OCI-LY7 (cell line): ENCODE results near the gene DIPK1C. TPM values are rescaled to one million over a fixed set of nuclear protein-coding genes. Genes with fewer than 3 reads are reported as not detected.

Experiments
- BruUV-seq: library from RNA; stranded (reverse); fragments of 400-500 nt; replicated peaks from 2 replicates; lab custom pipeline; 2021; lab: Mats Ljungman, UMichigan
- CTCF ChIA-PET: fragments of 300-600 bp; sonication (Branson Sonifier 250); formaldehyde crosslinking; loops from one replicate; lab custom pipeline; 2022; ENCODE audit warnings: antibody characterized with exemption; ENCODE audit not compliant: unreplicated experiment; lab: Charles Lee
- POLR2A ChIA-PET: fragments of 300-600 bp; sonication (Branson Sonifier 250); formaldehyde crosslinking; loops from one replicate; lab custom pipeline; 2022; ENCODE audit warnings: antibody characterized with exemption; lab: Charles Lee
- DNase-seq: peaks from one replicate; pipeline ENCODE4 v3.0.0-alpha.2; 2015; ENCODE audit warnings: low spot score
- H2AFZ ChIP-seq: fragments of 200-600 bp; sonication (generic), shearing (Covaris generic); 2 replicates; pipeline ENCODE4 v1.6.1; 2014; ENCODE audit warnings: mild to moderate bottlenecking, antibody characterized with exemption, low read length, moderate library complexity
- H3K27ac ChIP-seq: fragments of 200-600 bp; sonication (generic); 2 replicates; pipeline ENCODE4 v1.5.1; 2014; ENCODE audit warnings: mixed run types, low read depth, mild to moderate bottlenecking, moderate library complexity, low read length, inconsistent platforms; ENCODE audit not compliant: poor library complexity, severe bottlenecking
- H3K36me3 ChIP-seq: fragments of 200-600 bp; sonication (generic); 2 replicates; pipeline ENCODE4 v1.6.1; 2014; ENCODE audit warnings: mild to moderate bottlenecking, antibody characterized with exemption, low read length, moderate library complexity, mixed read lengths; ENCODE audit not compliant: insufficient read depth
- H3K4me1 ChIP-seq: fragments of 200-600 bp; sonication (generic); 2 replicates; pipeline ENCODE4 v1.5.1; 2014; ENCODE audit warnings: mild to moderate bottlenecking, low read length; ENCODE audit not compliant: insufficient read depth, poor library complexity, severe bottlenecking
- H3K4me2 ChIP-seq: fragments of 200-600 bp; sonication (generic); 2 replicates; pipeline ENCODE4 v1.6.1; 2014; ENCODE audit warnings: mild to moderate bottlenecking, low read length
- H3K4me3 ChIP-seq: fragments of 200-600 bp; sonication (generic); 2 replicates; pipeline ENCODE4 v1.5.1; 2014; ENCODE audit warnings: mild to moderate bottlenecking, low read depth, low read length; ENCODE audit not compliant: poor library complexity, severe bottlenecking
- H3K79me2 ChIP-seq: fragments of 200-600 bp; sonication (generic); 2 replicates; pipeline ENCODE4 v1.6.1; 2016; ENCODE audit warnings: low read depth, mild to moderate bottlenecking, low read length, moderate library complexity, mixed read lengths; ENCODE audit not compliant: insufficient read depth
- H3K9me2 ChIP-seq: fragments of 200-600 bp; sonication (generic); 2 replicates; pipeline ENCODE4 v1.6.1; 2016; ENCODE audit warnings: mild to moderate bottlenecking, low read length, mixed read lengths; ENCODE audit not compliant: insufficient read depth
- H3K9me3 ChIP-seq: fragments of 200-600 bp; sonication (generic); 2 replicates; pipeline ENCODE4 v1.6.1; 2014; ENCODE audit warnings: mild to moderate bottlenecking, mixed run types, low read length, mixed read lengths
- H4K20me1 ChIP-seq: fragments of 200-600 bp; sonication (generic); 2 replicates; pipeline ENCODE4 v1.6.1; 2014; ENCODE audit warnings: mild to moderate bottlenecking, antibody characterized with exemption, low read length, moderate library complexity, mixed read lengths; ENCODE audit not compliant: insufficient read depth
- CTCF ChIP-seq: fragments of 200-600 bp; sonication (generic); conservative IDR thresholded peaks from 2 replicates; pipeline ENCODE4 v1.5.1; 2014; ENCODE audit warnings: mild to moderate bottlenecking, antibody characterized with exemption, low read length, moderate library complexity, mixed read lengths
- EZH2phosphoT487 ChIP-seq: fragments of 200-600 bp; sonication (generic); IDR thresholded peaks from 2 replicates; pipeline ENCODE4 v1.6.1; 2018; ENCODE audit warnings: low read depth, borderline replicate concordance, mild to moderate bottlenecking, mixed run types, antibody characterized with exemption, low read length, moderate library complexity, mixed read lengths
- intact Hi-C: fragments of 100-400 bp; cut with micrococcal nuclease; formaldehyde crosslinking; loops from one replicate; pipeline ENCODE4 v1.10.0; 2022; ENCODE audit not compliant: unreplicated experiment
- total RNA-seq, 2 experiments: library from RNA; depleted of rRNA in 1 of 2; stranded (reverse); fragments of >200 nt in 1 of 2; shearing (Covaris generic) in 1 of 2; gene quantifications; 2 replicates each; pipeline ENCODE4 v1.2.3, GENCODE V29; 2014 to 2022

Gene DIPK1C
- total RNA-seq, 2 experiments from 2014 or later: not detected

- no peaks in the 10 kb centered on the region for H3K4me1 ChIP-seq
- H3K9me2 ChIP-seq: no peaks in the 10 kb centered on the region
- intact Hi-C loops: no loop called here
- H3K4me2 ChIP-seq: no peak overlapping the region
- no peaks in the 10 kb centered on the region for H4K20me1 ChIP-seq
- H3K79me2 ChIP-seq: no peaks in the 10 kb centered on the region
- no TSS peak for BruUV-seq
- H3K27ac ChIP-seq: no peak overlapping the region
- no peaks in the 10 kb centered on the region for H3K9me3 ChIP-seq
- no peaks in the 10 kb centered on the region for H3K36me3 ChIP-seq
- ChIA-PET CTCF (no interaction called here), POLR2A (no interaction called here)
- no peak for TF ChIP-seq EZH2phosphoT487
- TF ChIP-seq CTCF: no peak
- no peak for DNase-seq
- no peak overlapping the region for H2AFZ ChIP-seq
- H3K4me3 ChIP-seq: no peak overlapping the region
Observed at GRCh38 chr18:74456349-74457042, 612 bp downstream of the DIPK1C start.

GRCh38 chr18:74456017-74456348 lies 1.1 kb downstream of the DIPK1C start:
- Histone ChIP-seq H3K4me2 (no peak overlapping the region), H3K4me1 (no peaks in the 10 kb centered on the region), H3K9me3 (no peaks in the 10 kb centered on the region), H3K4me3 (no peak overlapping the region), H4K20me1 (no peaks in the 10 kb centered on the region), H3K79me2 (no peaks in the 10 kb centered on the region), H3K36me3 (no peaks in the 10 kb centered on the region), H3K9me2 (no peaks in the 10 kb centered on the region), H2AFZ (no peak overlapping the region), H3K27ac (no peak overlapping the region)
- TF ChIP-seq EZH2phosphoT487: no peak
- TF ChIP-seq CTCF: no peak
- ChIA-PET CTCF (no interaction called here), POLR2A (no interaction called here)
- no TSS peak for BruUV-seq
- intact Hi-C loops: no loop called here
- no peak for DNase-seq

GRCh38 chr18:74455386-74455785 lies 1.7 kb downstream of the DIPK1C start:
- ChIA-PET CTCF (no interaction called here), POLR2A (no interaction called here)
- Histone ChIP-seq H3K36me3 (no peaks in the 10 kb centered on the region), H3K4me2 (no peak overlapping the region), H3K4me1 (no peaks in the 10 kb centered on the region), H3K4me3 (no peak overlapping the region), H3K27ac (no peak overlapping the region), H4K20me1 (no peaks in the 10 kb centered on the region), H2AFZ (no peak overlapping the region), H3K9me3 (no peaks in the 10 kb centered on the region), H3K79me2 (no peaks in the 10 kb centered on the region), H3K9me2 (no peaks in the 10 kb centered on the region)
- no TSS peak for BruUV-seq
- intact Hi-C loops: no loop called here
- DNase-seq: no peak
- no peak for TF ChIP-seq EZH2phosphoT487
- TF ChIP-seq CTCF: no peak
